ENCODE results near the gene SORCS2.
A peak's percentile ranks its signal among the peaks of the same experiment; 100 is the strongest.

SORCS2 gene

GRCh38 chr4:7610022-7610670 lies 417.8 kb downstream of the SORCS2 start (continued):
- TF ChIP-seq ZNF221 (tag by site-specific recombination; IDR thresholded peaks at IDR 0.05; ENCODE audit: borderline replicate concordance) (no peak), EGR2 (tag by site-specific recombination; IDR thresholded peaks at IDR 0.05; ENCODE audit: low read depth) (peak; percentile 62), ZNF561 (tag by site-specific recombination; IDR thresholded peaks at IDR 0.05; ENCODE audit: borderline replicate concordance) (no peak), OSR2 (tag by site-specific recombination; IDR thresholded peaks at IDR 0.05) (no peak), ZNF404 (tag by site-specific recombination; IDR thresholded peaks at IDR 0.05) (no peak), ZNF701 (tag by site-specific recombination; IDR thresholded peaks at IDR 0.05) (no peak), OVOL3 (tag by site-specific recombination; IDR thresholded peaks at IDR 0.05) (no peak), ZXDB (tag by site-specific recombination; IDR thresholded peaks at IDR 0.05) (no peak)

- TF ChIP-seq PRDM4 (tag by site-specific recombination; IDR thresholded peaks at IDR 0.05) (no peak), ZNF23 (tag by site-specific recombination; IDR thresholded peaks at IDR 0.05; ENCODE audit: borderline replicate concordance) (no peak), ELK4 (IDR thresholded peaks at IDR 0.05; ENCODE audit: borderline replicate concordance, low read depth, low read length) (no peak), ZIC2 (tag by site-specific recombination; IDR thresholded peaks at IDR 0.05) (no peak), ZEB2 (tag by site-specific recombination; IDR thresholded peaks at IDR 0.05) (no peak), ZNF792 (tag by site-specific recombination; IDR thresholded peaks at IDR 0.05) (no peak), ZNF169 (tag by site-specific recombination; IDR thresholded peaks at IDR 0.05) (no peak), ZNF335 (tag by site-specific recombination; conservative IDR thresholded peaks at IDR 0.05) (no peak), ZNF133 (tag by site-specific recombination; IDR thresholded peaks at IDR 0.05) (no peak), ZNF140 (tag by site-specific recombination; IDR thresholded peaks at IDR 0.05) (no peak), ZBTB1 (tag by site-specific recombination; IDR thresholded peaks at IDR 0.05) (no peak), ZNF155 (tag by site-specific recombination; IDR thresholded peaks at IDR 0.05) (no peak), ZBTB17 (tag by site-specific recombination; IDR thresholded peaks at IDR 0.05) (no peak), ZNF184 (tag by site-specific recombination; IDR thresholded peaks at IDR 0.05) (no peak), GLIS2 (tag by site-specific recombination; IDR thresholded peaks at IDR 0.05) (no peak), ZNF544 (tag by site-specific recombination; IDR thresholded peaks at IDR 0.05) (no peak), ZNF548 (tag by site-specific recombination; IDR thresholded peaks at IDR 0.05) (no peak), ZNF596 (tag by site-specific recombination; IDR thresholded peaks at IDR 0.05) (no peak), ZNF449 (tag by site-specific recombination; IDR thresholded peaks at IDR 0.05) (no peak), ZNF621 (tag by site-specific recombination; IDR thresholded peaks at IDR 0.05) (no peak)
- H3K4me3 ChIP-seq (ENCODE audit: low read depth, low read length): no peak overlapping the region
- no peaks in the 10 kb centered on the region for H3K36me3 ChIP-seq (ENCODE audit: control insufficient read depth in 2 of 2, insufficient read depth in 1 of 2, low read length in 2 of 2)
- no peak overlapping the region for H3K27ac ChIP-seq (ENCODE audit: extremely low read depth, low read depth, low read length)
- ChIA-PET CTCF (no interaction called here), POLR2A (no interaction called here)
- H3K9me3 ChIP-seq (ENCODE audit: control insufficient read depth, insufficient read depth, low read depth, low read length): no peaks in the 10 kb centered on the region
- H3K4me1 ChIP-seq (ENCODE audit: control insufficient read depth, insufficient read depth, low read length): no peaks in the 10 kb centered on the region
These were observed 418.5 kb downstream of the SORCS2 start for GRCh38 chr4:7610841-7611240.

Data from HEK293 (cell line).